ENCODE measurements around the gene TARP.
"Not testable (repeated sequence)": the region's sequence is repeated elsewhere in the genome, so short reads cannot be mapped to it uniquely, and the experiment has no call there.

The TARP gene

DNA sequence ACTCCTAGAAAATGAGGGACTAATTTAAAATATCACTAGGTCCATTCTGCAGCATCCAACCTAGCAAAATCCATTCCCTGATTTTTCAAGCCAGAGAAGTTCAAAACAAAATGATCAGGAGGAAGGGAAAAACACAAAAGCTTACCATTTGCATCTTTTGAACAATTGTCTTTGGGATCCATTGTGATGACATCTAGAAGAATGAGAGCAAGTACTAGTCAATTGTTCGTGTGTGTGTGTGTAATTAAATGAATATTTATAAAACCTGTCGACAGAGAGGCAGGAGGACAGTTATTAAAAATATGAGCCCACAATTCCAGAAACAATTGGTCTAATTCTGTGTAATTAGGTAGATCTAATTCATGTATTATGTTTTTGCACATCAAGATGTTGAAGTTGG, 11.4 kb downstream of the TARP start:
- H4K8ac ChIP-seq (ENCODE audit: low read depth, low read length): not testable (repeated sequence)
- WGBS, 2 donors (ENCODE audit: extremely low coverage in 2 of 2, insufficient read length in 2 of 2, insufficient replicate concordance in 1 of 2): no CpG with 5 or more reads among the region's 2 CpGs

GRCh38 chr7:38261601-38262000, 11.8 kb downstream of the TARP start:
- not testable (repeated sequence) for H4K91ac ChIP-seq (ENCODE audit: low read depth, low read length, poor library complexity); H2BK12ac ChIP-seq (ENCODE audit: low read length); H3K23ac ChIP-seq (ENCODE audit: low read depth, low read length, poor library complexity); H3K27ac ChIP-seq (replicated peaks; ENCODE audit: low read length); H3K4ac ChIP-seq (ENCODE audit: low read length); H3K4me3 ChIP-seq (ENCODE audit: low read length in 2 of 2); H2BK15ac ChIP-seq (ENCODE audit: low read length); H3K14ac ChIP-seq (ENCODE audit: low read length); DNase-seq (ENCODE audit: low spot score); H3K27me3 ChIP-seq (ENCODE audit: control insufficient read depth in 3 of 3, insufficient read depth in 3 of 3, low read depth in 1 of 3, low read length in 3 of 3); H3K79me1 ChIP-seq (ENCODE audit: low read depth, low read length); H4K8ac ChIP-seq (ENCODE audit: low read depth, low read length); H3K36me3 ChIP-seq (replicated peaks in 1 of 2; ENCODE audit: control insufficient read depth in 2 of 2, insufficient read depth in 2 of 2, low read length in 2 of 2); H3K4me2 ChIP-seq (ENCODE audit: insufficient read depth, low read length, poor library complexity, severe bottlenecking); H3K18ac ChIP-seq (ENCODE audit: low read length); H2AFZ ChIP-seq (ENCODE audit: low read length); H3K4me1 ChIP-seq (ENCODE audit: control insufficient read depth in 2 of 2, insufficient read depth in 1 of 2, low read depth in 1 of 2, low read length in 2 of 2); H3K9me3 ChIP-seq (replicated peaks in 1 of 2; ENCODE audit: control insufficient read depth in 2 of 2, insufficient read depth in 1 of 2, low read depth in 1 of 2, low read length in 2 of 2); H2AK5ac ChIP-seq (ENCODE audit: low read depth, low read length); H2BK120ac ChIP-seq (ENCODE audit: low read depth, low read length); H3K9ac ChIP-seq (ENCODE audit: low read depth, low read length, poor library complexity); H2BK5ac ChIP-seq (ENCODE audit: low read length)
- no CpG with 5 or more reads among the region's 12 CpGs for WGBS, 2 donors (ENCODE audit: extremely low coverage in 2 of 2, insufficient read length in 2 of 2, insufficient replicate concordance in 1 of 2)

More for the DNA sequence above, 11.4 kb downstream of the TARP start:
- not testable (repeated sequence) for H3K9ac ChIP-seq (ENCODE audit: low read depth, low read length, poor library complexity); H3K79me1 ChIP-seq (ENCODE audit: low read depth, low read length); H3K4ac ChIP-seq (ENCODE audit: low read length); H3K4me3 ChIP-seq (ENCODE audit: low read length in 2 of 2); H3K14ac ChIP-seq (ENCODE audit: low read length); H3K36me3 ChIP-seq (replicated peaks in 1 of 2; ENCODE audit: control insufficient read depth in 2 of 2, insufficient read depth in 2 of 2, low read length in 2 of 2); H2BK5ac ChIP-seq (ENCODE audit: low read length); H2AFZ ChIP-seq (ENCODE audit: low read length); H3K27ac ChIP-seq (replicated peaks; ENCODE audit: low read length); H3K18ac ChIP-seq (ENCODE audit: low read length); H3K23ac ChIP-seq (ENCODE audit: low read depth, low read length, poor library complexity); H4K91ac ChIP-seq (ENCODE audit: low read depth, low read length, poor library complexity); H3K4me1 ChIP-seq (ENCODE audit: control insufficient read depth in 2 of 2, insufficient read depth in 1 of 2, low read depth in 1 of 2, low read length in 2 of 2); H3K9me3 ChIP-seq (replicated peaks in 1 of 2; ENCODE audit: control insufficient read depth in 2 of 2, insufficient read depth in 1 of 2, low read depth in 1 of 2, low read length in 2 of 2); H2BK15ac ChIP-seq (ENCODE audit: low read length); H2BK12ac ChIP-seq (ENCODE audit: low read length); H3K4me2 ChIP-seq (ENCODE audit: insufficient read depth, low read length, poor library complexity, severe bottlenecking); H3K27me3 ChIP-seq (ENCODE audit: control insufficient read depth in 3 of 3, insufficient read depth in 3 of 3, low read depth in 1 of 3, low read length in 3 of 3); H2BK120ac ChIP-seq (ENCODE audit: low read depth, low read length); DNase-seq (ENCODE audit: low spot score); H2AK5ac ChIP-seq (ENCODE audit: low read depth, low read length)

DNA sequence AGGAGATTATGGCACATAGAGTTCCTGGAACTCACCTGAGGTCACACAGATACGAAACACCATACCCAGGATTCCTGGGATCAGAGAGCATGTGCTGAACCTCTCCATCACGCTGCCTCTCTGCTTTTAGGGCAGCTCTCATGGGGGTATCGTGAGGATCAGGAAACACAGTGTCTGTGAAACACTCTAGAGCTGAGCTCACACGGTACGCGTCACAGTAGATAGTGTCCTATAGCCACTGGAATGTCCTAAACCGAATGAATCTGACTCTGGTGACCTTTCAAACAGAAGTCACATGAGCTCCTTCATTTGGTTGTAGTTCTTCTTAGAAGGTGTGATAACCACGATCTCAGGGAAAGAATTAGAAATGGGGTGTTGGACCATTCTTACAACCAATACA, 14.3 kb downstream of the TARP start:
- not testable (repeated sequence) for H3K4ac ChIP-seq (ENCODE audit: low read length); H3K4me3 ChIP-seq (ENCODE audit: low read length in 2 of 2); H3K79me1 ChIP-seq (ENCODE audit: low read depth, low read length); H4K91ac ChIP-seq (ENCODE audit: low read depth, low read length, poor library complexity); H3K27me3 ChIP-seq (ENCODE audit: control insufficient read depth in 3 of 3, insufficient read depth in 3 of 3, low read depth in 1 of 3, low read length in 3 of 3); H2BK15ac ChIP-seq (ENCODE audit: low read length); H3K27ac ChIP-seq (replicated peaks; ENCODE audit: low read length); H2BK12ac ChIP-seq (ENCODE audit: low read length); H3K36me3 ChIP-seq (replicated peaks in 1 of 2; ENCODE audit: control insufficient read depth in 2 of 2, insufficient read depth in 2 of 2, low read length in 2 of 2); H4K8ac ChIP-seq (ENCODE audit: low read depth, low read length); H2AK5ac ChIP-seq (ENCODE audit: low read depth, low read length); H2AFZ ChIP-seq (ENCODE audit: low read length); H3K4me1 ChIP-seq (ENCODE audit: control insufficient read depth in 2 of 2, insufficient read depth in 1 of 2, low read depth in 1 of 2, low read length in 2 of 2); DNase-seq (ENCODE audit: low spot score); H3K4me2 ChIP-seq (ENCODE audit: insufficient read depth, low read length, poor library complexity, severe bottlenecking); H3K14ac ChIP-seq (ENCODE audit: low read length); H3K23ac ChIP-seq (ENCODE audit: low read depth, low read length, poor library complexity); H3K9ac ChIP-seq (ENCODE audit: low read depth, low read length, poor library complexity); H3K9me3 ChIP-seq (replicated peaks in 1 of 2; ENCODE audit: control insufficient read depth in 2 of 2, insufficient read depth in 1 of 2, low read depth in 1 of 2, low read length in 2 of 2); H3K18ac ChIP-seq (ENCODE audit: low read length); H2BK120ac ChIP-seq (ENCODE audit: low read depth, low read length); H2BK5ac ChIP-seq (ENCODE audit: low read length)
- WGBS, 2 donors (ENCODE audit: extremely low coverage in 2 of 2, insufficient read length in 2 of 2, insufficient replicate concordance in 1 of 2): no CpG with 5 or more reads among the region's 8 CpGs

- Histone ChIP-seq H2BK15ac (ENCODE audit: low read length) (no peak overlapping the region), H4K8ac (ENCODE audit: low read depth, low read length) (no peak overlapping the region), H3K27me3 (ENCODE audit: control insufficient read depth in 3 of 3, insufficient read depth in 3 of 3, low read depth in 1 of 3, low read length in 3 of 3) (no peaks in the 10 kb centered on the region), H3K36me3 (replicated peaks in 1 of 2; ENCODE audit: control insufficient read depth in 2 of 2, insufficient read depth in 2 of 2, low read length in 2 of 2) (no peaks in the 10 kb centered on the region), H2AFZ (ENCODE audit: low read length) (no peak overlapping the region), H3K18ac (ENCODE audit: low read length) (no peak overlapping the region), H3K14ac (ENCODE audit: low read length) (no peak overlapping the region), H3K9me3 (replicated peaks in 1 of 2; ENCODE audit: control insufficient read depth in 2 of 2, insufficient read depth in 1 of 2, low read depth in 1 of 2, low read length in 2 of 2) (no peaks in the 10 kb centered on the region), H3K23ac (ENCODE audit: low read depth, low read length, poor library complexity) (no peak overlapping the region), H3K79me1 (ENCODE audit: low read depth, low read length) (no peaks in the 10 kb centered on the region), H3K4me1 (ENCODE audit: control insufficient read depth in 2 of 2, insufficient read depth in 1 of 2, low read depth in 1 of 2, low read length in 2 of 2) (peaks cover 0 to 2% of the 10 kb centered on the region in 2 donors), H3K4me3 (ENCODE audit: low read length in 2 of 2) (no peak overlapping the region), H3K27ac (replicated peaks; ENCODE audit: low read length) (no peak overlapping the region), H3K4me2 (ENCODE audit: insufficient read depth, low read length, poor library complexity, severe bottlenecking) (no peak overlapping the region), H2BK12ac (ENCODE audit: low read length) (no peak overlapping the region), H3K9ac (ENCODE audit: low read depth, low read length, poor library complexity) (no peak overlapping the region), H2BK120ac (ENCODE audit: low read depth, low read length) (no peak overlapping the region), H2BK5ac (ENCODE audit: low read length) (no peak overlapping the region), H2AK5ac (ENCODE audit: low read depth, low read length) (no peak overlapping the region), H4K91ac (ENCODE audit: low read depth, low read length, poor library complexity) (no peak overlapping the region), H3K4ac (ENCODE audit: low read length) (no peak overlapping the region)
- DNase-seq (ENCODE audit: low spot score): no peak
- no CpG with 5 or more reads among the region's 2 CpGs for whole genome bisulfite sequencing, 2 donors (ENCODE audit: extremely low coverage in 2 of 2, insufficient read length in 2 of 2, insufficient replicate concordance in 1 of 2)
These were observed 16.1 kb downstream of the TARP start for GRCh38 chr7:38257350-38257677.
